ENCODE data around the gene RAB25.
A peak's percentile ranks its signal among the peaks of the same experiment; 100 is the strongest.

Gene RAB25

GRCh38 chr1:156053768-156054499 lies 7.0 kb upstream of the RAB25 start, which contains the start of gene UBQLN4 (continued):
- TF ChIP-seq ZNF658 (tag by site-specific recombination; IDR thresholded peaks at IDR 0.05) (no peak), ZNF37A (tag by site-specific recombination; IDR thresholded peaks at IDR 0.05) (no peak), ZFHX2 (tag by site-specific recombination; conservative IDR thresholded peaks at IDR 0.05) (peak; percentile 57; the same call in 1 of the 2 replicates), TRIM28 (IDR thresholded peaks at IDR 0.05; ENCODE audit: borderline replicate concordance, low read length) (no peak), ZNF549 (tag by site-specific recombination; IDR thresholded peaks at IDR 0.05) (no peak), ZIC2 (tag by site-specific recombination; IDR thresholded peaks at IDR 0.05) (no peak), ZNF529 (tag by site-specific recombination; IDR thresholded peaks at IDR 0.05; ENCODE audit: insufficient replicate concordance) (no peak), PBX3 (CRISPR knock-in tag; IDR thresholded peaks at IDR 0.05) (no peak), ZNF629 (tag by site-specific recombination; IDR thresholded peaks at IDR 0.05) (no peak), BCL11B (tag by site-specific recombination; IDR thresholded peaks at IDR 0.05; ENCODE audit: low read depth) (no peak), ZNF157 (tag by site-specific recombination; IDR thresholded peaks at IDR 0.05) (no peak), FEZF1 (tag by site-specific recombination; IDR thresholded peaks at IDR 0.05) (no peak), SETDB1 (IDR thresholded peaks at IDR 0.05; ENCODE audit: insufficient read length, low read length) (no peak), ZNF112 (tag by site-specific recombination; IDR thresholded peaks at IDR 0.05) (no peak), ZNF518A (tag by site-specific recombination; conservative IDR thresholded peaks at IDR 0.05; ENCODE audit: low read depth) (no peak), ZNF488 (tag by site-specific recombination; IDR thresholded peaks at IDR 0.05) (no peak), ZNF391 (tag by site-specific recombination; IDR thresholded peaks at IDR 0.05; ENCODE audit: borderline replicate concordance, low read depth) (no peak), ZNF692 (tag by site-specific recombination; IDR thresholded peaks at IDR 0.05) (peak; percentile 91), ZNF221 (tag by site-specific recombination; IDR thresholded peaks at IDR 0.05; ENCODE audit: borderline replicate concordance) (no peak), ZNF501 (tag by site-specific recombination; IDR thresholded peaks at IDR 0.05) (0 out of 2 replicates have a peak, but pooled peaks have one; percentile 35), GLI2 (tag by site-specific recombination; IDR thresholded peaks at IDR 0.05; ENCODE audit: borderline replicate concordance, low read depth) (no peak), ZNF654 (tag by site-specific recombination; IDR thresholded peaks at IDR 0.05; ENCODE audit: low read depth) (no peak)
- TF ChIP-seq, protein P1, sequence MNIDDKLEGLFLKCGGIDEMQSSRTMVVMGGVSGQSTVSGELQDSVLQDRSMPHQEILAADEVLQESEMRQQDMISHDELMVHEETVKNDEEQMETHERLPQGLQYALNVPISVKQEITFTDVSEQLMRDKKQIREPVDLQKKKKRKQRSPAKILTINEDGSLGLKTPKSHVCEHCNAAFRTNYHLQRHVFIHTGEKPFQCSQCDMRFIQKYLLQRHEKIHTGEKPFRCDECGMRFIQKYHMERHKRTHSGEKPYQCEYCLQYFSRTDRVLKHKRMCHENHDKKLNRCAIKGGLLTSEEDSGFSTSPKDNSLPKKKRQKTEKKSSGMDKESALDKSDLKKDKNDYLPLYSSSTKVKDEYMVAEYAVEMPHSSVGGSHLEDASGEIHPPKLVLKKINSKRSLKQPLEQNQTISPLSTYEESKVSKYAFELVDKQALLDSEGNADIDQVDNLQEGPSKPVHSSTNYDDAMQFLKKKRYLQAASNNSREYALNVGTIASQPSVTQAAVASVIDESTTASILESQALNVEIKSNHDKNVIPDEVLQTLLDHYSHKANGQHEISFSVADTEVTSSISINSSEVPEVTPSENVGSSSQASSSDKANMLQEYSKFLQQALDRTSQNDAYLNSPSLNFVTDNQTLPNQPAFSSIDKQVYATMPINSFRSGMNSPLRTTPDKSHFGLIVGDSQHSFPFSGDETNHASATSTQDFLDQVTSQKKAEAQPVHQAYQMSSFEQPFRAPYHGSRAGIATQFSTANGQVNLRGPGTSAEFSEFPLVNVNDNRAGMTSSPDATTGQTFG (tag by site-specific recombination; IDR thresholded peaks at IDR 0.05; ENCODE audit: borderline replicate concordance): no peak
- TF ChIP-seq, protein P2, sequence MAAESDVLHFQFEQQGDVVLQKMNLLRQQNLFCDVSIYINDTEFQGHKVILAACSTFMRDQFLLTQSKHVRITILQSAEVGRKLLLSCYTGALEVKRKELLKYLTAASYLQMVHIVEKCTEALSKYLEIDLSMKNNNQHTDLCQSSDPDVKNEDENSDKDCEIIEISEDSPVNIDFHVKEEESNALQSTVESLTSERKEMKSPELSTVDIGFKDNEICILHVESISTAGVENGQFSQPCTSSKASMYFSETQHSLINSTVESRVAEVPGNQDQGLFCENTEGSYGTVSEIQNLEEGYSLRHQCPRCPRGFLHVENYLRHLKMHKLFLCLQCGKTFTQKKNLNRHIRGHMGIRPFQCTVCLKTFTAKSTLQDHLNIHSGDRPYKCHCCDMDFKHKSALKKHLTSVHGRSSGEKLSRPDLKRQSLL (tag by site-specific recombination; IDR thresholded peaks at IDR 0.05): no peak
- TF ChIP-seq, protein P3, sequence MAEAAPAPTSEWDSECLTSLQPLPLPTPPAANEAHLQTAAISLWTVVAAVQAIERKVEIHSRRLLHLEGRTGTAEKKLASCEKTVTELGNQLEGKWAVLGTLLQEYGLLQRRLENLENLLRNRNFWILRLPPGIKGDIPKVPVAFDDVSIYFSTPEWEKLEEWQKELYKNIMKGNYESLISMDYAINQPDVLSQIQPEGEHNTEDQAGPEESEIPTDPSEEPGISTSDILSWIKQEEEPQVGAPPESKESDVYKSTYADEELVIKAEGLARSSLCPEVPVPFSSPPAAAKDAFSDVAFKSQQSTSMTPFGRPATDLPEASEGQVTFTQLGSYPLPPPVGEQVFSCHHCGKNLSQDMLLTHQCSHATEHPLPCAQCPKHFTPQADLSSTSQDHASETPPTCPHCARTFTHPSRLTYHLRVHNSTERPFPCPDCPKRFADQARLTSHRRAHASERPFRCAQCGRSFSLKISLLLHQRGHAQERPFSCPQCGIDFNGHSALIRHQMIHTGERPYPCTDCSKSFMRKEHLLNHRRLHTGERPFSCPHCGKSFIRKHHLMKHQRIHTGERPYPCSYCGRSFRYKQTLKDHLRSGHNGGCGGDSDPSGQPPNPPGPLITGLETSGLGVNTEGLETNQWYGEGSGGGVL (tag by site-specific recombination; IDR thresholded peaks at IDR 0.05): peak; percentile 98

All from HEK293 (cell line).